SIG-M5 treated with dmso at 0.1 percent for 504 hours (cell line): ENCODE data around the gene CFAP20DC.
"Not testable (repeated sequence)": the region's sequence is repeated elsewhere in the genome, so short reads cannot be mapped to it uniquely, and the experiment has no call there.

Experiments used
- DNase-seq: peaks from one replicate; lab custom pipeline; 2025; ENCODE audit not compliant: unreplicated experiment; lab: John Stamatoyannopoulos, UW

CFAP20DC gene

GRCh38 chr3:58704304-58704703 lies 345.5 kb downstream of the CFAP20DC start:
- DNase-seq: not testable (repeated sequence)

GRCh38 chr3:58698246-58698645 lies 351.6 kb downstream of the CFAP20DC start:
- DNase-seq: no peak

GRCh38 chr3:58697561-58697960 lies 352.3 kb downstream of the CFAP20DC start:
- DNase-seq: no peak

- DNase-seq: not testable (repeated sequence)
Measured at GRCh38 chr3:58696813-58697212, 353.0 kb downstream of the CFAP20DC start.

- no peak for DNase-seq
Measured at GRCh38 chr3:58696093-58696492, 353.7 kb downstream of the CFAP20DC start.

GRCh38 chr3:58695284-58695683 lies 354.5 kb downstream of the CFAP20DC start:
- not testable (repeated sequence) for DNase-seq

GRCh38 chr3:58693940-58694850 lies 355.6 kb downstream of the CFAP20DC start:
- no peak for DNase-seq

- DNase-seq: no peak
Measured at GRCh38 chr3:58692484-58692883, 357.3 kb downstream of the CFAP20DC start.
